Choroid plexus epithelial cell (primary cell): ENCODE measurements around the gene SNX7.

Source experiments
- DNase-seq: peaks from one replicate; pipeline ENCODE4 v3.0.0-alpha.2; 2010; ENCODE audit warnings: low read depth
- H3K4me3 ChIP-seq: 2 replicates; pipeline ENCODE4 v1.5.1; 2011; ENCODE audit warnings: low read depth, mild to moderate bottlenecking, control low read depth, low read length, moderate library complexity
- CTCF ChIP-seq: conservative IDR thresholded peaks from 2 replicates; pipeline ENCODE4 v1.5.1; 2011; ENCODE audit warnings: low read depth, mild to moderate bottlenecking, control low read depth, inconsistent platforms, low read length, moderate library complexity

The SNX7 gene

GRCh38 chr1:98661544-98662355 lies at the start of gene SNX7:
Gene SNX7 (plus strand): TSS chr1:98661721. CDS start chr1:98661732, 11 bp downstream.
- peak within 1 kb of the TSS; percentile 82 for H3K4me3 ChIP-seq
- no peak for TF ChIP-seq CTCF
- peak; percentile 75 for DNase-seq

GRCh38 chr1:98637316-98637715 lies 24.2 kb upstream of the SNX7 start:
- DNase-seq = no peak
- H3K4me3 ChIP-seq = no peak overlapping the region
- no peak for TF ChIP-seq CTCF

- no peak overlapping the region for H3K4me3 ChIP-seq
- no peak for TF ChIP-seq CTCF
- no peak for DNase-seq
Observed at GRCh38 chr1:98638185-98638584, 23.3 kb upstream of the SNX7 start.

- no peak overlapping the region for H3K4me3 ChIP-seq
- DNase-seq = no peak
- TF ChIP-seq CTCF = no peak
Observed at GRCh38 chr1:98644510-98644909, 17.0 kb upstream of the SNX7 start.

- no peak overlapping the region for H3K4me3 ChIP-seq
- DNase-seq = no peak
- TF ChIP-seq CTCF = no peak
Observed at GRCh38 chr1:98651116-98651632, 10.3 kb upstream of the SNX7 start.

- H3K4me3 ChIP-seq = no peak overlapping the region
- TF ChIP-seq CTCF = no peak
- DNase-seq = peak; percentile 15
Observed at GRCh38 chr1:98653123-98653522, 8.4 kb upstream of the SNX7 start.

GRCh38 chr1:98659879-98660278 lies 1.6 kb upstream of the SNX7 start:
- no peak overlapping the region for H3K4me3 ChIP-seq
- DNase-seq = no peak
- no peak for TF ChIP-seq CTCF
